Motor neuron (in vitro differentiated cells): ENCODE measurements around the gene CDC42EP5. TPM values are rescaled to one million over a fixed set of nuclear protein-coding genes. Genes with fewer than 3 reads are reported as not detected.

ENCODE experiments used
- ATAC-seq, 8 experiments: fragments of 200-7000 bp; cut with Tn5 transposase; replicated peaks in 6 of 8; 2 replicates each; pipeline ENCODE4 v1.8.0; 2021; ENCODE audit warnings: mild to moderate bottlenecking in 8 of 8, moderate library complexity in 8 of 8
- H3K27ac ChIP-seq, 2 donors: fragments of 250-450 bp; sonication (Bioruptor Pico); 2 replicates each; pipeline ENCODE4 v1.9.0; 2021; ENCODE audit warnings: antibody characterized with exemption in 2 of 2, mild to moderate bottlenecking in 2 of 2, moderate library complexity in 1 of 2
- H3K4me1 ChIP-seq, 2 donors: fragments of 250-450 bp; sonication (Bioruptor Pico); replicated peaks in 1 of 2; 2 replicates each; pipeline ENCODE4 v1.6.1; 2021; ENCODE audit warnings: antibody characterized with exemption in 2 of 2, mild to moderate bottlenecking in 2 of 2, moderate library complexity in 1 of 2
- H3K4me3 ChIP-seq, 5 donors: fragments of 250-450 bp; sonication (Bioruptor Pico); 2 replicates each; pipeline ENCODE4 v1.9.0; 2021; ENCODE audit warnings: antibody characterized with exemption in 5 of 5, mild to moderate bottlenecking in 5 of 5, moderate library complexity in 4 of 5
- WGBS, 10 experiments: fragments of 450-650 bp; shearing (Covaris generic); methylation state at CpG; one replicate each; pipeline ENCODE4 v1.0.0; 2022; 5-methylcytosine and 5-hydroxymethylcytosine counted together
- in situ Hi-C, 9 experiments: fragments of 400-800 bp; cut with MboI; loops; one replicate each; pipeline ENCODE4 v1.15.0; 2021; ENCODE audit warnings: low sequenced_read_pairs in 9 of 9, low pct_unique_long_range_greater_than_20kb in 2 of 9; ENCODE audit not compliant: unreplicated experiment in 9 of 9
- total RNA-seq, 8 experiments: library from RNA; unstranded; fragments of 300-600 nt; gene quantifications; 2 replicates each; pipeline versions ENCODE4 v1.2.3 to v1.2.4, GENCODE V29; 2022

The CDC42EP5 gene
- total RNA-seq, 8 experiments from 2014 or later, result 1.4 to 46.9 (median 11.3) TPM

- ATAC-seq, result no peak
- H3K4me1 ChIP-seq, result peaks cover 40 to 44% of the 10 kb centered on the region in 2 donors
- WGBS, 10 experiments, result 40 to 70% (median 57%) methylated on average over 2 to 4 of the region's 7 CpGs; no CpG with 5 or more reads in 5 of the 10 experiments
- no peak overlapping the region for H3K4me3 ChIP-seq
- in situ Hi-C loops, result no loop called here
- peak overlapping the region; percentile 57 to 96 for H3K27ac ChIP-seq
Observed at GRCh38 chr19:54421521-54421920, 51.6 kb downstream of the CDC42EP5 start.

GRCh38 chr19:54421169-54421516 is 52.0 kb downstream of the CDC42EP5 start:
- Histone ChIP-seq H3K27ac (peak overlapping the region; percentile 57 to 96), H3K4me1 (peaks cover 40 to 44% of the 10 kb centered on the region in 2 donors), H3K4me3 (no peak overlapping the region)
- peak in 3 of 8 experiments; percentile 10 to 42 (median 40) for ATAC-seq
- 17% methylated on average over 1 of the region's 9 CpGs; no CpG with 5 or more reads in 9 of the 10 experiments for WGBS, 10 experiments
- in situ Hi-C loops, result no loop called here

- Histone ChIP-seq H3K27ac (peak overlapping the region; percentile 87 to 96), H3K4me1 (peaks cover 40 to 44% of the 10 kb centered on the region in 2 donors), H3K4me3 (peak overlapping the region in 4 of 5 donors; percentile 13 to 34 (median 23))
- peak; percentile 52 to 76 (median 70) for ATAC-seq
- in situ Hi-C loops, result no loop called here
- no CpG with 5 or more reads among the region's 37 CpGs for WGBS, 10 experiments
Observed at GRCh38 chr19:54420383-54421168, 52.5 kb downstream of the CDC42EP5 start.

- ATAC-seq, result no peak
- in situ Hi-C loops, result no loop called here
- H3K4me3 ChIP-seq, result peak overlapping the region in 1 of 5 donors; percentile 25
- H3K27ac ChIP-seq, result peak overlapping the region; percentile 74 to 88
- WGBS, 10 experiments, result 0 to 29% (median 10%) methylated on average over 1 of the region's 10 CpGs; no CpG with 5 or more reads in 6 of the 10 experiments
- H3K4me1 ChIP-seq, result peaks cover 40 to 45% of the 10 kb centered on the region in 2 donors
Observed at GRCh38 chr19:54420068-54420382, 53.1 kb downstream of the CDC42EP5 start.

- Histone ChIP-seq H3K27ac (peak overlapping the region; percentile 71 to 74), H3K4me1 (peaks cover 43 to 52% of the 10 kb centered on the region in 2 donors), H3K4me3 (peak overlapping the region in 3 of 5 donors; percentile 10 to 94 (median 84))
- no peak for ATAC-seq
- in situ Hi-C loops, result no loop called here
- WGBS, 10 experiments, result 30 to 100% (median 90%) methylated on average over 1 to 7 of the region's 26 CpGs; no CpG with 5 or more reads in 3 of the 10 experiments
Observed at GRCh38 chr19:54418930-54419800, 53.9 kb downstream of the CDC42EP5 start.

GRCh38 chr19:54418030-54418929 is 54.8 kb downstream of the CDC42EP5 start:
- in situ Hi-C loops, result no loop called here
- H3K27ac ChIP-seq, result peak overlapping the region; percentile 71 to 72
- H3K4me1 ChIP-seq, result peaks cover 43 to 52% of the 10 kb centered on the region in 2 donors
- ATAC-seq, result peak; percentile 2 to 33 (median 14)
- H3K4me3 ChIP-seq, result peak overlapping the region; percentile 0 to 94 (median 66)
- WGBS, 10 experiments, result 0 to 33% (median 10%) methylated on average over 3 to 13 of the region's 25 CpGs

GRCh38 chr19:54416695-54417491 is 56.2 kb downstream of the CDC42EP5 start:
- Histone ChIP-seq H3K27ac (peak overlapping the region; percentile 61 to 83), H3K4me1 (peaks cover 40 to 45% of the 10 kb centered on the region in 2 donors), H3K4me3 (peak overlapping the region; percentile 56 to 94 (median 66))
- 40 to 100% (median 51%) methylated on average over 1 to 5 of the region's 44 CpGs; no CpG with 5 or more reads in 4 of the 10 experiments for WGBS, 10 experiments
- ATAC-seq, result no peak
- in situ Hi-C loops, result no loop called here

GRCh38 chr19:54415901-54416673 is 57.0 kb downstream of the CDC42EP5 start:
- Histone ChIP-seq H3K4me1 (peaks cover 32 to 37% of the 10 kb centered on the region in 2 donors), H3K27ac (peak overlapping the region; percentile 61 to 83), H3K4me3 (peak overlapping the region; percentile 56 to 94 (median 66))
- in situ Hi-C loops, result no loop called here
- WGBS, 10 experiments, result 0% methylated on average over 2 of the region's 28 CpGs; no CpG with 5 or more reads in 9 of the 10 experiments
- ATAC-seq, result peak in 1 of 8 experiments; percentile 1

DNA sequence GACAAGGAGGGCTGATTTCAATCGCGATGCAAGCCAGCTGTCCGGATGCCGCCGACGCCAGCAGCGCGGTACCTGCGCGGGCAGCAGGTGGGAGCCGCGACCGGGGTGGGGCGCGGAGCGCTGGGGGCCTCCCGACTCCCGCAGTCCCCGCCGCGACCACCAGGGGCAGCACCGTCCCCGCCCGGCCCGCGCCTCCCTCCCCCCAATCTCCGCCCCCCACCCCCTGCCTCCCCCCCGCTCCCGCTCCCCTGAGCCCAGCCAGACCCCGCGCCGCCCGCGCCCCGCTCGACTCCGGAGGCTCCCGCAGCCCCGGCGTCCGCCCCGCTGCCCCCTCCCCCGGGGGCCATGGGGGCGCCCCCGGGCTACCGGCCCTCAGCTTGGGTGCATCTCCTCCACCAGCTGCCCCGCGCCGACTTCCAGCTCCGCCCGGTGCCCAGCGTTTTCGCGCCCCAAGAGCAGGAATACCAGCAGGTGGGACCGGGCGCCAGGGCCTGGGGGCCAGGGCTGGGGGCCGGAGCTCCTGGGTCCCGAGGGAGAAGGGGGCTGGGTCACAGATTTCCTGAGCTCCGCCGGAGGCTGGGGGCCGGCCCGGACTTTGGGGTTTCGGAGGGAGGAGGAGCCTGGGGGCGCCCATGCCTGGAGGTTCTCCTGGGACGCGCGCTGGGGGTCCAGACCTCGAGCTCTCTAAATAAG is 57.7 kb downstream of the CDC42EP5 start, which contains the start of gene TTYH1:
Gene TTYH1, plus strand, starts transcription at position 257 of the 693 bp plus-strand sequence. Its CDS starts 89 bp downstream, at position 346.
- 0% methylated on average over 8 of the region's 68 CpGs; no CpG with 5 or more reads in 9 of the 10 experiments for WGBS, 10 experiments
- in situ Hi-C loops, result no loop called here
- ATAC-seq, result peak in 6 of 8 experiments; percentile 26 to 64 (median 38)
- Histone ChIP-seq H3K4me1 (peaks cover 26 to 38% of the 10 kb centered on the region in 2 donors), H3K27ac (peak within 1 kb of the TSS; percentile 61 to 83), H3K4me3 (peak within 1 kb of the TSS; percentile 56 to 94 (median 66))
